Testis (tissue), 3 donors: ENCODE measurements around the gene ZNF205. TPM values are rescaled to one million over a fixed set of nuclear protein-coding genes. Genes with fewer than 3 reads are reported as not detected.

Source experiments
- DNase-seq: peaks from one replicate; pipeline ENCODE4 v3.0.0-alpha.2; 2019
- H3K27ac ChIP-seq, 2 donors: fragments of 200-600 bp; sonication (generic); one replicate each; pipeline ENCODE4 v1.5.1; 2019
- H3K27me3 ChIP-seq: fragments of 200-600 bp; sonication (generic); one replicate; pipeline ENCODE4 v1.5.1; 2019
- H3K36me3 ChIP-seq: fragments of 200-600 bp; sonication (generic); one replicate; pipeline ENCODE4 v1.5.1; 2017; ENCODE audit warnings: low read depth; ENCODE audit errors: missing control alignments
- H3K4me1 ChIP-seq: fragments of 200-600 bp; sonication (generic); one replicate; pipeline ENCODE4 v1.5.1; 2019
- H3K4me3 ChIP-seq, 2 donors: fragments of 200-600 bp; sonication (generic); one replicate each; pipeline ENCODE4 v1.5.1; 2017 to 2019
- H3K9me3 ChIP-seq: fragments of 200-600 bp; sonication (generic); one replicate; pipeline ENCODE4 v1.5.1; 2017
- POLR2A ChIP-seq: fragments of 450-650 bp; IDR thresholded peaks from one replicate; pipeline ENCODE4 v1.6.1; 2017; ENCODE audit warnings: antibody characterized with exemption, mild to moderate bottlenecking, moderate library complexity
- WGBS, 2 donors: methylation state at CpG; one replicate each; pipeline ENCODE4 v1.1.5; 2018; 5-methylcytosine and 5-hydroxymethylcytosine counted together
- intact Hi-C: fragments of 100-400 bp; cut with DNase I; formaldehyde crosslinking; loops from one replicate; pipeline ENCODE4 v1.15.1; 2023; ENCODE audit warnings: low total_unique reads
- polyA plus RNA-seq: library from polyadenylated mRNA; stranded (reverse); fragments of 350-450 nt; fragmentation: Illumina TruSeq; extraction: RNeasy Lipid Tissue Mini Kit (QIAGEN cat#74804); gene quantifications from one replicate; pipeline ENCODE4 v1.2.3, GENCODE V29; 2014; ENCODE audit warnings: low read depth, low replicate concordance; ENCODE audit not compliant: insufficient read depth
- total RNA-seq, 2 donors: library from RNA; depleted of rRNA; stranded (reverse); fragments of >200 nt; gene quantifications; one replicate each; pipeline ENCODE4 v1.2.3, GENCODE V29; 2016
- TF ChIP-seq, protein P1 (sequence below), 3 experiments: fragments of 450-650 bp in 2 of 3; fragments of 200-600 bp in 1 of 3; sonication (generic) in 1 of 3; IDR thresholded peaks; one replicate each; pipeline ENCODE4 v1.5.1; 2016 to 2019; ENCODE audit warnings: antibody characterized with exemption in 3 of 3, mild to moderate bottlenecking in 2 of 3, moderate library complexity in 1 of 3

The ZNF205 gene
- total and polyA plus RNA-seq, 3 donors from 2014 or later, result 5.5 to 19.4 (median 9.8) TPM

DNA sequence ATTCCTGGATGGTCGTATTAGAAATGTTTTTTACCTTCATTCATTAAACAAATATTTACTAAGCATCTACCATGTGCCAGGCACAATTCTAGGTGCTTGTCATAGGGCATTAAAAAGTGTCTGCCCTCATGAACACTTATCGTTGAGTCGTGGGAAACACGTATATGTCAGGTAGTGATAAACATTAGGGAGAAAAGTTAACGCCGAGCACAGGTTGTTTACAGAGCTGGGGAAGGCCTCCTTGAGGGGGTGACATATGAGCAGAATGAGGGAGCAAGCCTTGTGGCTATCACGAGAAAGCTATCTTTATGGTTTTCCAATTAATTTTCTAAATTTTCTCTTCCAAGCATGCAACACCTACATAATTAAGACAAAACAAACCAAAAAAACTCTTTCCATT is 21.5 kb downstream of the ZNF205 start:
- DNase-seq, result no peak
- TF ChIP-seq, protein P1, sequence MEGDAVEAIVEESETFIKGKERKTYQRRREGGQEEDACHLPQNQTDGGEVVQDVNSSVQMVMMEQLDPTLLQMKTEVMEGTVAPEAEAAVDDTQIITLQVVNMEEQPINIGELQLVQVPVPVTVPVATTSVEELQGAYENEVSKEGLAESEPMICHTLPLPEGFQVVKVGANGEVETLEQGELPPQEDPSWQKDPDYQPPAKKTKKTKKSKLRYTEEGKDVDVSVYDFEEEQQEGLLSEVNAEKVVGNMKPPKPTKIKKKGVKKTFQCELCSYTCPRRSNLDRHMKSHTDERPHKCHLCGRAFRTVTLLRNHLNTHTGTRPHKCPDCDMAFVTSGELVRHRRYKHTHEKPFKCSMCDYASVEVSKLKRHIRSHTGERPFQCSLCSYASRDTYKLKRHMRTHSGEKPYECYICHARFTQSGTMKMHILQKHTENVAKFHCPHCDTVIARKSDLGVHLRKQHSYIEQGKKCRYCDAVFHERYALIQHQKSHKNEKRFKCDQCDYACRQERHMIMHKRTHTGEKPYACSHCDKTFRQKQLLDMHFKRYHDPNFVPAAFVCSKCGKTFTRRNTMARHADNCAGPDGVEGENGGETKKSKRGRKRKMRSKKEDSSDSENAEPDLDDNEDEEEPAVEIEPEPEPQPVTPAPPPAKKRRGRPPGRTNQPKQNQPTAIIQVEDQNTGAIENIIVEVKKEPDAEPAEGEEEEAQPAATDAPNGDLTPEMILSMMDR (IDR thresholded peaks at IDR 0.05), result no peak
- TF ChIP-seq POLR2A, result no peak
- Histone ChIP-seq H3K4me3 (peak overlapping the region; percentile 99), H3K4me1 (peaks cover 14% of the 10 kb centered on the region), H3K9me3 (no peaks in the 10 kb centered on the region), H3K27ac (peak overlapping the region; percentile 96 to 97), H3K27me3 (no peaks in the 10 kb centered on the region), H3K36me3 (no peaks in the 10 kb centered on the region)
- intact Hi-C loops, result no loop called here
- 3 to 7% methylated on average over 7 of the region's 7 CpGs for WGBS, 2 donors

DNA sequence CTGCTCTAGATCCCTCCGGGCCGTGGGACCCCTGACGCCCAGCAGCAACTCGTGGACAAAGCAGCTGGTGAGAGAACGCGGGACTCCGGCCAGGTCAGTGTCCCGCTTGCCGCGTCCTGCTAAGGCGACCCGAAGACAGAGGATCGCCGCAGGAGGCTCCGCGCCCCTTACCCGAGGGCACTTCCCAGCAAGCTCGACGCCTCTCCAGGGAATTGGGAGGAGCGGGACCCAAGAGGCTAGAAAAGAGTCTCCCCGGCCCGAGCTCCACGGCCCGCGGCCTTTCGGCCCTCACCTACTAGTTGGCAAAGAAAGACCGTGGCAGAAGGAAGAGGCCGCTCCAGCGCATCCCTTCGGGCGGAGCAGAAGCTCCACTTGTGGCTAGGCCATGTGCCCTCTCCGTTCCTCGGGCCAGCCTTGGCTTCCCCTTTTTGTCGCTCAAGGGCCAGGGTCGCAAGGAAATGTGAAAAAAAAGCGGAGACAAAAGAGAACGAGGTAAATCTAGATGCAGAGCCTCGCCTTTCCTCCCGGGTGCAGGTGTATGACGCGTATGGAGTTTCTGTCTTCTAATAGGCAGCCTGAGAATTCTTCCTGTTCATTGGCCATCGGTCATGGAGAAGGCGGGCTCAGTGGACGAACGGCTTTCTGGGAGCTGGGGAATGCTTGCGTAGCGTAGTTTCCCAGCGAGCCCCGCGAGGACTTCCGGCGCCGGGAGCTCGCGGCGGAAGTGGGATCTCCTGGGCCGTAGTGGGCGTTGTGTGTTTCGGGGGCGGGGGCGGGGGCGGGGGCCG is 22.1 kb downstream of the ZNF205 start, which contains the start of gene ZNF213:
ZNF213 (plus strand) TSS at position 692 of the 788 bp plus-strand sequence. CDS start 2,252 bp downstream, outside the sequence.
- H3K36me3 ChIP-seq, result no peaks in the 10 kb centered on the region
- intact Hi-C loops, result no loop called here
- H3K4me3 ChIP-seq, result peak within 1 kb of the TSS; percentile 99
- TF ChIP-seq POLR2A, result peak; percentile 20
- TF ChIP-seq, protein P1 (IDR thresholded peaks at IDR 0.05), result peak in 1 of 3 experiments; percentile 8
- peak within 1 kb of the TSS; percentile 96 to 97 for H3K27ac ChIP-seq
- no peaks in the 10 kb centered on the region for H3K27me3 ChIP-seq
- H3K4me1 ChIP-seq, result peaks cover 8% of the 10 kb centered on the region
- peak; percentile 98 for DNase-seq
- WGBS, 2 donors, result 0% methylated on average over 39 to 60 of the region's 63 CpGs
- H3K9me3 ChIP-seq, result no peaks in the 10 kb centered on the region

DNA sequence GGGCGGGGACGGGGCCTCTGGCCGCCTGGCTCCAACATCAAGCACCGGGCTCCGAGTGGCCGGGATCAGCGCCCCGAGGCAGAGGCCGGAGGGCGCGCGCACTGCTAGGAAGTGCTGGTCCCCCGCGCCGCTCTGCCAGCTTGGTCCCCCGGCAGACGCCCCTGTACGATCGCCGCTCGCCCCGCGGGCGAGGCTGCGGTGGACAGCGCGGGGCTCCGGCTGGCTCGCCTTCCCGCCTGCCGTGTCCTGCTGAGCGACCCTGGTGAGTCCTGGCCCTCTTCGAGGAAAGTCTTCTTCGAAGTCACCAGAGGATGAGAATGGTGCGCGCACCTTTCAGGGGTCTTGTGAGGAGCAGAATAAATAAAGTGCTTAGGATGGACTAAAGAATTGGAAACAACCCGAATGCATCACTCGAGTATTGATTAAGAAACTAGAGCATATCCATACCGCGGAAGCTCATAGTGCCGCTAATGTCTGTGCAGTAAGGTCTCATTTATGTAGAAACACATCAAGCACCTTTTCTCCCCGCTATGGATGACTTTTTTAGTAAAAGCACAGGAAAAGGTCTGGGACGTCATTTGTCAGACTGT is 22.8 kb downstream of the ZNF205 start:
- Histone ChIP-seq H3K27me3 (no peaks in the 10 kb centered on the region), H3K36me3 (no peaks in the 10 kb centered on the region), H3K9me3 (no peaks in the 10 kb centered on the region), H3K4me1 (peaks cover 3% of the 10 kb centered on the region), H3K4me3 (peak overlapping the region; percentile 99), H3K27ac (peak overlapping the region; percentile 96 to 97)
- DNase-seq, result no peak
- intact Hi-C loops, result no loop called here
- WGBS, 2 donors, result 0 to 1% methylated on average over 14 to 39 of the region's 43 CpGs
- no peak for TF ChIP-seq POLR2A
- TF ChIP-seq, protein P1 (IDR thresholded peaks at IDR 0.05), result no peak

DNA sequence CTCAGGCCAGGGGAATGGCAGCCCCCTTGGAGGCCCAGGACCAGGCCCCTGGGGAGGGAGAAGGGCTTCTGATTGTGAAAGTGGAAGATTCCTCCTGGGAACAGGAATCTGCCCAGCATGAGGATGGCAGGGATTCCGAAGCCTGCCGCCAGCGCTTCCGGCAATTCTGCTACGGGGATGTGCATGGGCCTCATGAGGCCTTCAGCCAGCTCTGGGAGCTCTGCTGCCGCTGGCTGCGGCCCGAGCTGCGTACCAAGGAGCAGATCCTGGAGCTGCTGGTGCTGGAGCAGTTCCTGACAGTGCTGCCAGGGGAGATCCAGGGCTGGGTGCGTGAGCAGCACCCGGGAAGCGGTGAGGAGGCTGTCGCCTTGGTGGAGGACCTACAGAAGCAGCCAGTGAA is 24.9 kb downstream of the ZNF205 start:
- Histone ChIP-seq H3K36me3 (no peaks in the 10 kb centered on the region), H3K27me3 (no peaks in the 10 kb centered on the region)
- TF ChIP-seq POLR2A, result no peak
- TF ChIP-seq, protein P1 (IDR thresholded peaks at IDR 0.05), result no peak

More for the DNA sequence above, 24.9 kb downstream of the ZNF205 start:
- intact Hi-C loops, result no loop called here
- Histone ChIP-seq H3K9me3 (no peaks in the 10 kb centered on the region), H3K4me3 (no peak overlapping the region), H3K27ac (no peak overlapping the region), H3K4me1 (peaks cover 3% of the 10 kb centered on the region)
- no peak for DNase-seq
- 95% methylated on average over 13 of the region's 13 CpGs; no CpG with 5 or more reads in 1 of the 2 donors for WGBS, 2 donors
